Osteocyte (in vitro differentiated cells): ENCODE results near the gene EME2. TPM values are rescaled to one million over a fixed set of nuclear protein-coding genes. Genes with fewer than 3 reads are reported as not detected.

Experiments used
- DNase-seq: peaks from one replicate; pipeline ENCODE4 v3.0.0; 2021; ENCODE audit warnings: mixed read lengths; ENCODE audit not compliant: unreplicated experiment; ENCODE audit errors: extremely low spot score
- H3K27ac Mint-ChIP-seq: one replicate; pipeline ENCODE4 v1.8.0; 2021; ENCODE audit warnings: mild to moderate bottlenecking, mixed read lengths; ENCODE audit not compliant: unreplicated experiment
- H3K27me3 Mint-ChIP-seq: one replicate; pipeline ENCODE4 v1.8.0; 2021; ENCODE audit warnings: mixed read lengths; ENCODE audit not compliant: unreplicated experiment
- H3K36me3 Mint-ChIP-seq: one replicate; pipeline ENCODE4 v1.8.0; 2021; ENCODE audit warnings: mixed read lengths; ENCODE audit not compliant: unreplicated experiment
- H3K4me1 Mint-ChIP-seq: one replicate; pipeline ENCODE4 v1.8.0; 2021; ENCODE audit warnings: mixed read lengths; ENCODE audit not compliant: unreplicated experiment
- H3K4me3 Mint-ChIP-seq: one replicate; pipeline ENCODE4 v1.8.0; 2021; ENCODE audit warnings: mild to moderate bottlenecking, moderate library complexity, mixed read lengths; ENCODE audit not compliant: unreplicated experiment
- H3K9me3 Mint-ChIP-seq: one replicate; pipeline ENCODE4 v1.8.0; 2021; ENCODE audit warnings: mixed read lengths; ENCODE audit not compliant: unreplicated experiment
- CTCF ChIP-seq: fragments of 200-600 bp; sonication (generic); IDR thresholded peaks from 2 replicates; pipeline ENCODE4 v1.5.0; 2021; ENCODE audit warnings: antibody characterized with exemption, mild to moderate bottlenecking, moderate library complexity
- total RNA-seq: library from RNA; stranded (reverse); gene quantifications from 2 replicates; pipeline ENCODE4 v1.2.1, GENCODE V29; 2021

The EME2 gene
- total RNA-seq, 1 donor from 2014 or later = 21.5 TPM

- no peaks in the 10 kb centered on the region for H3K9me3 Mint-ChIP-seq
- H3K27me3 Mint-ChIP-seq = no peaks in the 10 kb centered on the region
- peaks cover 10% of the 10 kb centered on the region for H3K4me1 Mint-ChIP-seq
- peaks cover 7% of the 10 kb centered on the region for H3K36me3 Mint-ChIP-seq
- no peak overlapping the region for H3K4me3 Mint-ChIP-seq
- DNase-seq = no peak
- TF ChIP-seq CTCF = no peak
- H3K27ac Mint-ChIP-seq = no peak overlapping the region
Measured at GRCh38 chr16:1819611-1820010, 47.0 kb downstream of the EME2 start.

GRCh38 chr16:1820096-1820945 is 47.7 kb downstream of the EME2 start:
- no peak for DNase-seq
- no peaks in the 10 kb centered on the region for H3K9me3 Mint-ChIP-seq
- H3K36me3 Mint-ChIP-seq = peaks cover 6% of the 10 kb centered on the region
- TF ChIP-seq CTCF = no peak
- no peaks in the 10 kb centered on the region for H3K27me3 Mint-ChIP-seq
- H3K4me3 Mint-ChIP-seq = no peak overlapping the region
- H3K27ac Mint-ChIP-seq = no peak overlapping the region
- H3K4me1 Mint-ChIP-seq = peaks cover 12% of the 10 kb centered on the region

GRCh38 chr16:1820946-1821290 is 48.3 kb downstream of the EME2 start:
- Mint-ChIP-seq H3K9me3 (no peaks in the 10 kb centered on the region), H3K36me3 (peaks cover 4% of the 10 kb centered on the region), H3K4me3 (no peak overlapping the region), H3K4me1 (peaks cover 17% of the 10 kb centered on the region), H3K27me3 (no peaks in the 10 kb centered on the region), H3K27ac (no peak overlapping the region)
- TF ChIP-seq CTCF = no peak
- no peak for DNase-seq

- Mint-ChIP-seq H3K4me1 (peaks cover 17% of the 10 kb centered on the region), H3K4me3 (no peak overlapping the region), H3K9me3 (no peaks in the 10 kb centered on the region), H3K27me3 (no peaks in the 10 kb centered on the region), H3K36me3 (peaks cover 4% of the 10 kb centered on the region), H3K27ac (no peak overlapping the region)
- DNase-seq = no peak
- TF ChIP-seq CTCF = no peak
Measured at GRCh38 chr16:1821861-1822611, 49.4 kb downstream of the EME2 start.

GRCh38 chr16:1822801-1823200 is 50.2 kb downstream of the EME2 start:
- H3K27ac Mint-ChIP-seq = no peak overlapping the region
- H3K4me3 Mint-ChIP-seq = no peak overlapping the region
- peaks cover 23% of the 10 kb centered on the region for H3K4me1 Mint-ChIP-seq
- peaks cover 4% of the 10 kb centered on the region for H3K36me3 Mint-ChIP-seq
- DNase-seq = no peak
- no peak for TF ChIP-seq CTCF
- no peaks in the 10 kb centered on the region for H3K9me3 Mint-ChIP-seq
- no peaks in the 10 kb centered on the region for H3K27me3 Mint-ChIP-seq
